Right forelimb (tissue), 1 donor: ENCODE data around the gene TTN.

ENCODE experiments used
- DNase-seq: peaks from one replicate; pipeline ENCODE4 v3.0.0-alpha.2; 2018

The TTN gene

DNA sequence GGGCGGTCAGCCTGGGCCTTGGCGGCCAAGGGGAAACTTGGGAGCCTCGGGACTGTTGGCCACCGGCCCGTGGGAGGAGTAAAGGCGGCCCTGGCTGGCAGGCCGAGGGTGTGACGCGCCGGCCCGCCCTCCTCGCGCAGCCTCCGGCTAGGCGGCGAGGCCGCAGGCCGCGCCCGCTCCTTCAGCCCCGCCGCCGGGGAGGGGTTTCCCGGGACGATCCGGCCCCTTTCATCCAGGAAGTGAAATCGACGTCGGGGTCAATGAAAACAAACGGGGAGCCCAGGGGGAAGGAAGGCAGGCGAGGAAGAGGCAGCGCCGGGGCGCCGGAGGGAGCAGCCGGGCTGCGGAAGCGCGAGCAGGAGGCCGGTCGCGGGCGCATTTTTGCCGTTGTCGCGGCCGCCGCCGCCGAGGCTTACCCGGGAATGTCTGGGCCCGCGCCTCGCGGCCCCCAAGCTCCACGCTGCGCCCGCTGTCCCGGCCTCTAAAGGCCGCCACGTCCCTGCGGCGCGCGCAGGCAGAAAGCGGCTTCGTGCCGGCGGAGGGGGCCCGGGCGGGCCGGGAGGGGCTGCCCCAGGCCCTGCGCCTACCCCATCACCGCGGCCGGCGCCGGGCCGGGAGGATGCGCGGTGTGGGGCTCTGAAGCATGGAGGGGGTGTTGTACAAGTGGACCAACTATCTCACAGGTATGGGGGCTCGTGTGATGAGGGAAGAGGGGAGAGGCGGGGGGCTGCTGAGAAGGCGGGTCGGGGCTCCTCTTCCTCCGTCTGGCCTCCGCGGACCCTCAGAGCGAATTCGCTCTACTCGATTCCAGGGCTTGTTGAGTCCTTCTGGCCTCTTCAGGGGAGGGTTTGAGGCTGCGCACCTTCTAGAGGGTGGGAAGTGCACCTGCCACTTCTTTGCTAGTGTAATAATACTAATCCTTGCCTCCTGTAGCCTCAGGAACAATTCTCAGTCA, 326.7 kb downstream of the TTN start, which contains the start of gene PLEKHA3:
TSS of gene PLEKHA3 (plus strand) at position 231 of the 955 bp plus-strand sequence. CDS start at position 644, 413 bp downstream.
- DNase-seq = peak; percentile 96

DNA sequence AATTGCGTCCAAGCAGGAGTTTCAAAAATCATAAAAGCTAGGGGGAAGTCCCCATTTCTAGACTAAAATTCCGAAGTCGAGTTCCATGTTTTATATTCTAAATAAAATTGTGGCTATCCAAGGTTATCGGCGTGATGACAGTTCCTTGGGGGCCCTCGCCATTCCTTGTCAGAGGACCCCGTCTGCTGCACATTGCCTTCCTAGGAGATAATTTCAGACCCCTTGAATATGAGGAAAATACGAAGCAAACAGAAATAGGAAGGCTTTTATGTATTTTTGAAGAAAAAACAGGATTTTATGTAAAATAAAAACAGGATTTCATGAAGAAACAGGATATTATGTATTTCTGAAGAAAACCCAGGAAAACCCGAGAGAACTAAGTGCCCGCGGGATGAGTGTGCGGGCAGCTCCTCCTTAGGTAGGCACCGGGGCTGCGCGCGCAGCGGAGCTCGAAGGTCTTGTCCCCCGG, 327.4 kb downstream of the TTN start:
- no peak for DNase-seq

DNA sequence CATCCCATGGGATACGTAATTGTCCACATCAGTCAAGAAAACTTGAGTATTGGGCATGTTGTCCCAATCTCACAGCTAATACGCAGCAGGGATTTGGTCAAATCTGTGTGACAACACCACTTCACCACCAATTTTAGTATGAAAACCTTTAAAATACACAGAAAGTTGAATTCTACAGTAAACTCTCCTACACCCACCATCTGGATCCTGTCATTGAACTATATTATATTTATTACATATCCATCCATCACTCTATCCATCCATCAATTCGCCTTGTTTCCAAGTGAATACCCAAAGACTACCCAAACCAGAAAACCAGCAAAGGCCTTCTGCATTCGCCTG, 328.0 kb downstream of the TTN start:
- no peak for DNase-seq

DNA sequence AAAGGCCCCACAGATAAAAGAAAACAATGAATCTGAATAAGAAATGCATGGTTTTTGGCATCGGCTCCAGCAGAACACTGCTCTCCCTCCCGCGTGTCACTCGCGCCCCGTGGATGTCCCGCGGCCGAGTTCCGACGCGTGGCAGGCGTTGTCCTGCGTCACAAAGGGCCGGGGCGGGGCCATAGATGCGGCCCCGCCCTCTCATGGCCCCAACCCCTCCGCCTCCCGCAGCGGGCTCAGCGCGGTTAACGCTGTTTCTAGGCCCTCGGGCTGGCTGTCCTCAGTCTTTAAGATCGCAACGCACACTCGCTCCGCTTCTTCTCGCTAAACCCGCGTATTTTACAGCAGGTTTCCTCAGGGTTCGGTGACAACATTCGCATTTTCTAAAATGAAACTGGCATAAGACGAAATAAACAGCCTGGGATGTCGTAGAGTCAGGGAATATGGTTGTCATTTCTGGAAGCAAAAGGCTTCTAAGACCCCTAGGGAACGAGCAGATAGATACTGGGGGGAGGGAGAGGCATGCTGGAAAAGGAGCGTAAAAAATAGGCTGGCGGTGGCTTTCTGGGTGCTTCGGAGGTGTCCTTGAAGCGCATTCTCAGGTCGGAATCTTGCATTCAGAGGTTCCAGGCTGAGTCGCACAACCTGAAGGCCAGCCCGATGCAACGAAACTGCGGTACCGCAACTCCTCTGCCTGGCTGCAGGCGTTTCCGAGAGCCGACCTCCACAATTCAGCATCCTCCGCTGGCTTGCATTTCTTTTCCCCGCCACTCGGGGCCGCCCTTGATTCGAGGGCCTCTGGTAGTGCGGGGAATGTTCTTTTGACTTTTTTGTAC, 328.6 kb downstream of the TTN start, which contains the start of gene FKBP7:
TSS of gene FKBP7 (minus strand) at position 162 of the 836 bp plus-strand sequence. CDS start at position 61, 101 bp downstream.
- DNase-seq = peak; percentile 91

DNA sequence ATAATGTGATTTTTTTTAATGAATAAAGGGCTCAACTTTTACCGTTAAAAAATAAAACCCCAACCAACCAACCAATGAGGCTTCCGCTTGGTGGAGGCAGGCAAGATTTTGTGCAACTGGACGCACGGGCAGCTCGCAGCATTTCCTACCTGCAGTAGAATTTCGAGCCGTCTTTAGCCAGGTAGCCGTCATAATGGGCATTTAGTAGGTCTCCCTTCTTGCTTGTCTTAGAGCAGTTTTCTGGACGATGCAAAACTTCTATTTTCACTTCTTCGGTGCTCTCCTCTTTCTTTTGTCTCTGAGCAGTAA, 329.1 kb downstream of the TTN start:
- no peak for DNase-seq

DNA sequence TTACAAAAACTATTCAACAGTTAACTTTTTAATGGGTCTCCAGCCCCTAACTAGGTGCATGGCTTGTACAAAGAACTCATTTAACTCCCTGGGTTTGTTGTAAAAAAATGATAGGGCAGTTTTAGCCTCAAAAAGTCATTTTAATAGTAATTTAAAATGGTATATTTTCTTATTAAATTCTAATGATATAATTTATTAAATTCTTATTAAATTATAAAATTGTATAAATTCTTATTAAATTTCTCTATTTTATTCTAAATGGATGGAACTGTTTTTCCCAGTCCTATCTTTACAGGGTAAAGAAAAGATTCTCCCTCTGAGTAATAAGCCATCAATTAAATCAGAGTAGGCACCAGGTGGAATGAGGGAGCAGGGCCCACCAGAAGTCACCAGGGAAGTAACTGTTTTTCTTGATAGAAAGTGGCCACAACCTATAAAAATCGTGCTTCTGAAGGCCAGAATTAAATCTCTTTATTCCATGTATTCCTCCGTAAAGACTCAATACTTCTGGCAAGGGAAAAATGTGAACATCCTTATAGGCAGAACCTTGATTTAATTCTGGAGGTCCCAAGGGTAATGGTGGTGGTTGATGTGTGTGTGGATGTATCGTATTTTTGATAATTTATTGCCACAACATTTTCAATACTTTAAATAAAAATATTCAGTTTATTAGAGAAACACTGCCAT, 329.6 kb downstream of the TTN start:
- DNase-seq = no peak

DNA sequence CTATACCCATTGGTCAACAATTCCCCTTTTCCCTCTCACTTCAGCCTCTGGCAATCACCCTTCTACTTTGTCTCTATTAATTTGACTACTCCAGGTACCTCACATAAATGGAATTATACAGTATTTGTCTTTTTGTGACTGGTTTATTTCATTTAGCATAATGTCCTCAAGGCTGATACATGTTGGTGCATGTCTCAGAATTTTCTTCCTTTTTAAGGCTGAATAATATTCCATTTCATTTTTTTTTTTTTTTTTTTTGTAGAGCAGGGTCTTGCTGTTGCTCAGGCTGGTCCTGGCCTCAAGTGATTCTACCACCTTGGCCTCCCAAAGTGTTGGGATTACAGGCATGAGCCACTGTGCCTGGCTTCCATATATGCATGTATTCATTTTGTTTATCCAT, 330.7 kb downstream of the TTN start:
- DNase-seq = no peak
